ENCODE data around the gene IGFBP7. TPM values are rescaled to one million over a fixed set of nuclear protein-coding genes. Genes with fewer than 3 reads are reported as not detected.

The IGFBP7 gene
- total and polyA plus RNA-seq, 4 experiments from 2014 or later, result not detected

DNA sequence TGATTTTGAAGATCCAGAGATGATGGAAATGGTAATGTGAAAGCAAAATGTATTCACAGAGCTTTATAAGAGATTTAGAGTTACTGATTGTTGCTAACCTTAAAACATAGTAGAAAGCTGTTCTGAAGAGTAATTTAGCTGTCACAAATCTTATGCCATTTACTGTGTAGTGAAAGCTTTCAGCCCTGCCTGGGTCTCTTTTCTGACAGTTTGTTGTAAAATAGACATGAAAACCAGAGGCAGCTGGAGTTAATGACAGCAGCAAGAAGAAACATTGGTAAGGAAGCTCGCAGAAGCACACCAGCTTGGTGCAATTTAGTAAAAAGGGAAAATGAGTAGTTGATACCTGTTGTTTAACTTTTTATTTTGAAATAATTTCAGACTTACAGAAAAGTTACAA, 110.4 kb downstream of the IGFBP7 start:
- H3K4me1 ChIP-seq (ENCODE audit: insufficient read depth, low read length), result no peaks in the 10 kb centered on the region
- intact Hi-C loops (cut with micrococcal nuclease), result no loop called here
- H3K27me3 ChIP-seq (ENCODE audit: insufficient read depth, low read length), result no peaks in the 10 kb centered on the region
- H3K27me3 Mint-ChIP-seq, result no peaks in the 10 kb centered on the region
- no peak overlapping the region for H3K27ac ChIP-seq (ENCODE audit: low read depth, low read length)
- no peak overlapping the region for H3K4me3 Mint-ChIP-seq
- CTCF ChIA-PET (ENCODE audit: partially characterized antibody), result interaction anchor here (1.4 to 2.1 kb wide), 2 partner anchors 21 to 164 kb away, joined by 4 read pairs; partner anchors contain the start of gene POLR2B
- DNase-seq, result no peak
- no peaks in the 10 kb centered on the region for H3K9me3 Mint-ChIP-seq
- peaks cover 34 to 67% of the 10 kb centered on the region in 2 donors for H3K36me3 Mint-ChIP-seq
- no peak overlapping the region for H3K4me3 ChIP-seq (ENCODE audit: low read length in 2 of 2)
- peaks cover 55% of the 10 kb centered on the region for H3K36me3 ChIP-seq (ENCODE audit: insufficient read depth, low read length)
- POLR2A ChIA-PET (ENCODE audit: partially characterized antibody), result no interaction called here
- peak overlapping the region in 1 of 7 donors; percentile 57 for H3K27ac Mint-ChIP-seq
- H3K9me3 ChIP-seq (ENCODE audit: control insufficient read depth in 1 of 2, low read length in 2 of 2), result no peaks in the 10 kb centered on the region
- peaks cover 4 to 12% (median 10%) of the 10 kb centered on the region in 4 donors for H3K4me1 Mint-ChIP-seq

DNA sequence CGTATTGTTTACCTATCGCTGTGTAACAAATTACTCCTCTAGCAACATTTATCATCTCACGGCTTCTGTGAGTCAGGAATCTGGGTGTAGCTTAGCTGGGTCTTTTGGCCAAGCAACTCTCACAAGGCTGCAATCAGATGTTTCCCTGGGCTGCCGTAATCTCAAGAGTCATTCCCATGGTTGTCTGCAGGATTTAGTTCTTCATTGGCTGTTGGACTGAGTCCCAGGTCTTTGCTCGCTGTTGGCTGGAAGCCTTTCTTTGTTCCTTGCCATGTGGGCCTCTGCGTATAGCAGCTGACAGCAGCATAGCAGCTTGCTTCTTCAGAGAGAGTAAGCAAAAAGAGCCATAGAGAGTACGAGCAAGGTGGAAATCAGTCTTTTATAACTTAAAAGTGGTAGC, 114.7 kb downstream of the IGFBP7 start:
- no peak overlapping the region for H3K27ac Mint-ChIP-seq
- Histone ChIP-seq H3K4me3 (ENCODE audit: low read length in 2 of 2) (no peak overlapping the region), H3K9me3 (ENCODE audit: control insufficient read depth in 1 of 2, low read length in 2 of 2) (no peaks in the 10 kb centered on the region), H3K27me3 (ENCODE audit: insufficient read depth, low read length) (no peaks in the 10 kb centered on the region), H3K27ac (ENCODE audit: low read depth, low read length) (no peak overlapping the region), H3K36me3 (ENCODE audit: insufficient read depth, low read length) (peaks cover 68% of the 10 kb centered on the region), H3K4me1 (ENCODE audit: insufficient read depth, low read length) (peaks cover 5% of the 10 kb centered on the region)
- intact Hi-C loops (cut with micrococcal nuclease), result no loop called here
- no peaks in the 10 kb centered on the region for H3K9me3 Mint-ChIP-seq
- no peaks in the 10 kb centered on the region for H3K27me3 Mint-ChIP-seq
- ChIA-PET POLR2A (ENCODE audit: partially characterized antibody) (interaction anchor here (1.9 kb wide), 1 partner anchor 17 kb away, joined by 8 read pairs; the partner anchor contains the start of gene POLR2B), CTCF (ENCODE audit: partially characterized antibody) (no interaction called here)
- H3K4me3 Mint-ChIP-seq, result no peak overlapping the region
- H3K4me1 Mint-ChIP-seq, result peaks cover 15 to 30% (median 24%) of the 10 kb centered on the region in 4 donors
- DNase-seq, result no peak
- peaks cover 57 to 75% of the 10 kb centered on the region in 2 donors for H3K36me3 Mint-ChIP-seq

DNA sequence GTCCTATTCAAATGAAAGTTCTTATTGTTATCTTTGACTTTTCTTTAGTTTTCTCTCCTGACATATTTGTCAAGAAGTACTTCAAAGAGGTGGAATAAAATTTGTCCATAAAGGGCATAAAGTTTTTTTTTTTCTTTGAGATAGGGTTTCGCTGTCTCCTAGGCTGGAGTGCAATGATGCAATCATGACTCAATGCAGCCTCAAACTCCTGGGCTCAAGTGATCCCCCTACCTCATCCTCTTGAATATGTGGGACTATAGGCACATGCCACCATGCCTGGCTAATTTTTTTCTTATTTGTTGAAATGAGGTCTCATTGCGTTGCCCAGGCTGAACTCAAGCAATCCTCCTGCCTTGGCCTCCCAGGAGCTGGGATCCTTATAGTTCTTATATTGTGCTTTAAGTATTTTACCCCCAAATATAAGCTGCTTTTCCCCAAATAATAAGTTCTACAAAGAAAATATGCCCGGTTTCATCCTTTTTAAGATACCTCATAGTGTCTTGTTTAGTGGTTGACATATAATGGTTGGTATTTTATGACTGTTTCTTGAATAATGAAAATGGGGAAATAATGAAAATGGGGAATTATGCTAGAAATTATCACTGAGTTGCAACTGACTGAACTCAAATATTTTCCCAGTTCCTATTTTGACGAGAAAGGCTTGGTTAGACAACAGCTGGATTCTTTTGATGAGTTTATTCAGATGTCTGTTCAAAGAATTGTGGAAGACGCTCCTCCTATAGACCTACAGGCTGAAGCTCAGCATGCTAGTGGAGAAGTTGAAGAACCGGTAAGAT, 119.9 kb downstream of the IGFBP7 start:
- Histone ChIP-seq H3K36me3 (ENCODE audit: insufficient read depth, low read length) (peaks cover 73% of the 10 kb centered on the region), H3K27me3 (ENCODE audit: insufficient read depth, low read length) (no peaks in the 10 kb centered on the region), H3K4me1 (ENCODE audit: insufficient read depth, low read length) (peaks cover 14% of the 10 kb centered on the region), H3K4me3 (ENCODE audit: low read length in 2 of 2) (no peak overlapping the region), H3K27ac (ENCODE audit: low read depth, low read length) (no peak overlapping the region), H3K9me3 (ENCODE audit: control insufficient read depth in 1 of 2, low read length in 2 of 2) (no peaks in the 10 kb centered on the region)
- ChIA-PET POLR2A (ENCODE audit: partially characterized antibody) (interaction anchor here (1.4 kb wide), 1 partner anchor 12 kb away, joined by 4 read pairs; the partner anchor contains the start of genes NOA1 and POLR2B), CTCF (ENCODE audit: partially characterized antibody) (interaction anchor here (1.4 kb wide), 2 partner anchors 10 to 28 kb away, joined by 3 to 6 read pairs; no protein-coding TSS in a partner anchor)
- H3K4me3 Mint-ChIP-seq, result no peak overlapping the region
- intact Hi-C loops (cut with micrococcal nuclease), result no loop called here
- H3K4me1 Mint-ChIP-seq, result peaks cover 27 to 46% (median 37%) of the 10 kb centered on the region in 4 donors
- no peaks in the 10 kb centered on the region for H3K9me3 Mint-ChIP-seq
- no peak for DNase-seq
- peaks cover 66 to 80% of the 10 kb centered on the region in 2 donors for H3K36me3 Mint-ChIP-seq
- H3K27ac Mint-ChIP-seq, result peak overlapping the region in 1 of 7 donors; percentile 50
- H3K27me3 Mint-ChIP-seq, result no peaks in the 10 kb centered on the region

DNA sequence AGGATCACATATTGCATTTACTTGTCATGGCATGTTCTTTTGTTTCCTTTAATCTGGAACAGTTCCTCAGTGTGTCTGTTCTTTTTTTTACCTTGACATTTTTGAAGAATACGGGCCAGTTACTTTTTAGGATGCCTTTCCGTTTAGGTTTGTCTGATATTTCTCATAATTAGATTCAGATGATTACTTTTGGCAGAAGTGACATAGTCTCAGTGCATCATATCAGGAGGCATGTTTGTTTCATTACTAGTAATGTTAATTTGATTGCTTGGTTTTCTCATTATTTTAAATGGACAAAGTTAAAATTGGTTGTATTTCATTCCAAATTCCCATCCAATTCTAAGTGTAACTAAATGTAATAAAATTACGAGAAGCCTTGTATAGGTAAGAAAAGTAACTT, 123.2 kb downstream of the IGFBP7 start:
- Histone ChIP-seq H3K36me3 (ENCODE audit: insufficient read depth, low read length) (peaks cover 52% of the 10 kb centered on the region), H3K27ac (ENCODE audit: low read depth, low read length) (no peak overlapping the region), H3K4me1 (ENCODE audit: insufficient read depth, low read length) (peaks cover 41% of the 10 kb centered on the region), H3K27me3 (ENCODE audit: insufficient read depth, low read length) (no peaks in the 10 kb centered on the region), H3K9me3 (ENCODE audit: control insufficient read depth in 1 of 2, low read length in 2 of 2) (no peaks in the 10 kb centered on the region), H3K4me3 (ENCODE audit: low read length in 2 of 2) (no peak overlapping the region)
- intact Hi-C loops (cut with micrococcal nuclease), result no loop called here
- Mint-ChIP-seq H3K27ac (no peak overlapping the region), H3K4me1 (peaks cover 37 to 68% (median 49%) of the 10 kb centered on the region in 4 donors), H3K4me3 (no peak overlapping the region), H3K36me3 (peaks cover 51 to 68% of the 10 kb centered on the region in 2 donors), H3K27me3 (no peaks in the 10 kb centered on the region), H3K9me3 (no peaks in the 10 kb centered on the region)
- DNase-seq, result no peak
- POLR2A ChIA-PET (ENCODE audit: partially characterized antibody), result no interaction called here
- CTCF ChIA-PET (ENCODE audit: partially characterized antibody), result interaction anchor here (2.0 kb wide), 1 partner anchor 9 kb away, joined by 6 read pairs; the partner anchor contains the start of genes NOA1 and POLR2B

DNA sequence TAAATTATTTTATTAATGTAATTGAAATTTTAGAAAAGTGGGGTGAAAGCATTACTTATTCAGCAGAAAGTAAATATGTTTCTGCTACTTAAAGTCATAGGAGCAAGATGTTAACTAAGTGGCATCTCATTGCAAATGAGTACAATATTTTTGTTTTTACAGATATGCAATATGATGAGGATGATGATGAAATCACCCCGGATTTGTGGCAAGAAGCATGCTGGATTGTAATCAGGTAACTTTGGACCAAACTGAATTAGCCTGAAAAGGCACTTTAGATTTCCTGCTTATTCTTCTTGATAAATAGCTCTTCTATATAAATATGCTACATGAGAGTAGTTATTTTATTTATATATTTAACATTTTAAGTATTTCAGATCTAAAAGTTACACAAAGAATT, 124.0 kb downstream of the IGFBP7 start:
- Histone ChIP-seq H3K27ac (ENCODE audit: low read depth, low read length) (no peak overlapping the region), H3K27me3 (ENCODE audit: insufficient read depth, low read length) (no peaks in the 10 kb centered on the region), H3K9me3 (ENCODE audit: control insufficient read depth in 1 of 2, low read length in 2 of 2) (no peaks in the 10 kb centered on the region), H3K36me3 (ENCODE audit: insufficient read depth, low read length) (peaks cover 45% of the 10 kb centered on the region), H3K4me1 (ENCODE audit: insufficient read depth, low read length) (peaks cover 49% of the 10 kb centered on the region), H3K4me3 (ENCODE audit: low read length in 2 of 2) (no peak overlapping the region)
- ChIA-PET CTCF (ENCODE audit: partially characterized antibody) (no interaction called here), POLR2A (ENCODE audit: partially characterized antibody) (no interaction called here)
- no peak overlapping the region for H3K4me3 Mint-ChIP-seq
- no peak for DNase-seq
- peaks cover 43 to 66% of the 10 kb centered on the region in 2 donors for H3K36me3 Mint-ChIP-seq
- H3K27me3 Mint-ChIP-seq, result no peaks in the 10 kb centered on the region
- H3K4me1 Mint-ChIP-seq, result peaks cover 40 to 68% (median 49%) of the 10 kb centered on the region in 4 donors
- H3K27ac Mint-ChIP-seq, result no peak overlapping the region
- intact Hi-C loops (cut with micrococcal nuclease), result no loop called here
- no peaks in the 10 kb centered on the region for H3K9me3 Mint-ChIP-seq

DNA sequence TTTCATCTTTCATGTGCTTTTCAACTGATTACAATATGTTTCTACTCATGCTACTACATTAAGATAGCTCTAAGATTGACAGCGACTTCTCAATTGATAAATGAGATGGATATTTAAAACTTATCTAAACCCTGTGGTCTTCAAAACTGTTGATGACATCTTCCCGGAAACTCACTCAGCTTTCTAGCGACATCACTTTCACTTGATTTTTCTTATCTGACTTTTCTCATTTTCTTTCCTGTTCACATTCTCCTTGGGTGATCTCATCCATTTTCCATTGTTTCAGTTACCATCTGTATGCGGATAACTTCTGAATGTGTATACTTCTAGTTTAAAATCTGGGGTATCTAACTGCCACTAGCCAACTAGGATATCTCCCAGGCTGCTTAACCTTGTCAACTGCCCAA, 128.4 kb downstream of the IGFBP7 start:
- ChIA-PET CTCF (ENCODE audit: partially characterized antibody) (no interaction called here), POLR2A (ENCODE audit: partially characterized antibody) (interaction anchor here (0.6 kb wide), 1 partner anchor 12 kb away, joined by 4 read pairs; no protein-coding TSS in a partner anchor)
- Histone ChIP-seq H3K9me3 (ENCODE audit: control insufficient read depth in 1 of 2, low read length in 2 of 2) (no peaks in the 10 kb centered on the region), H3K4me1 (ENCODE audit: insufficient read depth, low read length) (peaks cover 50% of the 10 kb centered on the region), H3K36me3 (ENCODE audit: insufficient read depth, low read length) (peaks cover 11% of the 10 kb centered on the region), H3K27me3 (ENCODE audit: insufficient read depth, low read length) (no peaks in the 10 kb centered on the region), H3K27ac (ENCODE audit: low read depth, low read length) (no peak overlapping the region), H3K4me3 (ENCODE audit: low read length in 2 of 2) (no peak overlapping the region)
- DNase-seq, result no peak
- Mint-ChIP-seq H3K4me1 (peaks cover 35 to 79% (median 49%) of the 10 kb centered on the region in 4 donors), H3K4me3 (peak overlapping the region; percentile 58 to 100 (median 87)), H3K27me3 (no peaks in the 10 kb centered on the region), H3K36me3 (peaks cover 16 to 45% of the 10 kb centered on the region in 2 donors), H3K27ac (peak overlapping the region; percentile 30 to 90 (median 75)), H3K9me3 (no peaks in the 10 kb centered on the region)
- intact Hi-C loops (cut with micrococcal nuclease), result no loop called here

Measured in CD4-positive, alpha-beta memory T cell (primary cell).